WTC11 (cell line): ENCODE data around the gene GPR152.

Experiments
- CTCF ChIP-seq: fragments of 200-600 bp; IDR thresholded peaks from 2 replicates; pipeline ENCODE4 v1.8.0; 2022; ENCODE audit warnings: antibody characterized with exemption
- E2F1 ChIP-seq: sonication (generic); formaldehyde crosslinking; IDR thresholded peaks from 2 replicates; pipeline ENCODE4 v1.8.0; 2022; ENCODE audit warnings: mild to moderate bottlenecking, missing genetic modification reagents
- E2F4 ChIP-seq: sonication (generic); formaldehyde crosslinking; IDR thresholded peaks from 2 replicates; pipeline ENCODE4 v1.8.1; 2022; ENCODE audit warnings: low read depth, mild to moderate bottlenecking, moderate library complexity, missing genetic modification reagents, borderline replicate concordance
- FOXK1 ChIP-seq: sonication (generic); formaldehyde crosslinking; IDR thresholded peaks from 2 replicates; pipeline ENCODE4 v1.8.0; 2022; ENCODE audit warnings: mild to moderate bottlenecking, moderate library complexity, missing genetic modification reagents
- IRF1 ChIP-seq: sonication (generic); formaldehyde crosslinking; IDR thresholded peaks from 2 replicates; pipeline ENCODE4 v1.8.0; 2023; ENCODE audit warnings: missing genetic modification reagents
- MAX ChIP-seq: sonication (generic); formaldehyde crosslinking; IDR thresholded peaks from 2 replicates; pipeline ENCODE4 v1.8.0; 2022; ENCODE audit warnings: mild to moderate bottlenecking, missing genetic modification reagents
- USF2 ChIP-seq: sonication (generic); formaldehyde crosslinking; IDR thresholded peaks from 2 replicates; pipeline ENCODE4 v1.8.1; 2023; ENCODE audit warnings: mild to moderate bottlenecking, missing genetic modification reagents, moderate library complexity
- ZNF423 ChIP-seq: fragments of 250-450 bp; sonication (Bioruptor Pico); IDR thresholded peaks from 2 replicates; pipeline ENCODE4 v2.1.2; 2022; ENCODE audit warnings: mild to moderate bottlenecking, moderate library complexity
- ZNF512 ChIP-seq: sonication (generic); formaldehyde crosslinking; IDR thresholded peaks from 2 replicates; pipeline ENCODE4 v1.8.1; 2022; ENCODE audit warnings: missing genetic modification reagents, borderline replicate concordance

GRCh38 chr11:67445515-67445914, 7.0 kb downstream of the GPR152 start:
- TF ChIP-seq ZNF423 (no peak), USF2 (no peak), CTCF (no peak), E2F4 (CRISPR knock-in tag) (no peak), FOXK1 (no peak), MAX (no peak), ZNF512 (CRISPR knock-in tag) (no peak), IRF1 (CRISPR knock-in tag) (no peak), E2F1 (no peak)
